GM19193 (cell line): ENCODE results near the gene SPPL3.

ENCODE experiments used
- POLR2A ChIP-seq: IDR thresholded peaks from 4 replicates; pipeline ENCODE4 v1.6.1; 2011; ENCODE audit not compliant: insufficient read depth, insufficient read length; ENCODE audit errors: extremely low read depth

The SPPL3 gene

GRCh38 chr12:120822832-120823503 is 81.2 kb downstream of the SPPL3 start:
- no peak for TF ChIP-seq POLR2A

GRCh38 chr12:120821878-120822277 is 82.3 kb downstream of the SPPL3 start:
- TF ChIP-seq POLR2A, result no peak

GRCh38 chr12:120820884-120821510 is 83.2 kb downstream of the SPPL3 start:
- TF ChIP-seq POLR2A, result no peak

GRCh38 chr12:120818416-120818815 is 85.7 kb downstream of the SPPL3 start:
- no peak for TF ChIP-seq POLR2A

- no peak for TF ChIP-seq POLR2A
These were observed 86.4 kb downstream of the SPPL3 start for GRCh38 chr12:120817559-120818330.

GRCh38 chr12:120816363-120816762 is 87.8 kb downstream of the SPPL3 start:
- no peak for TF ChIP-seq POLR2A

GRCh38 chr12:120814903-120815429 is 89.2 kb downstream of the SPPL3 start:
- no peak for TF ChIP-seq POLR2A

GRCh38 chr12:120814203-120814902 is 89.8 kb downstream of the SPPL3 start:
- TF ChIP-seq POLR2A, result no peak

GRCh38 chr12:120813588-120814153 is 90.5 kb downstream of the SPPL3 start:
- no peak for TF ChIP-seq POLR2A

- TF ChIP-seq POLR2A, result no peak
These were observed 94.1 kb downstream of the SPPL3 start for GRCh38 chr12:120810021-120810420.

- TF ChIP-seq POLR2A, result no peak
These were observed 99.7 kb downstream of the SPPL3 start for GRCh38 chr12:120804428-120804827.

GRCh38 chr12:120801146-120801545 is 103.0 kb downstream of the SPPL3 start:
- no peak for TF ChIP-seq POLR2A

- no peak for TF ChIP-seq POLR2A
These were observed 103.5 kb downstream of the SPPL3 start for GRCh38 chr12:120800665-120801064.

GRCh38 chr12:120799243-120800045 is 104.7 kb downstream of the SPPL3 start:
- TF ChIP-seq POLR2A, result no peak
